ENCODE measurements around the gene RPS6KA3.
A peak's percentile ranks its signal among the peaks of the same experiment; 100 is the strongest.

The RPS6KA3 gene

GRCh38 chrX:20225488-20225833 is 41.2 kb downstream of the RPS6KA3 start:
- TF ChIP-seq SUZ12 (IDR thresholded peaks at IDR 0.05) = no peak
- no peak for TF ChIP-seq BHLHE40 (IDR thresholded peaks at IDR 0.05; ENCODE audit: borderline replicate concordance)
- TF ChIP-seq ELF4 (IDR thresholded peaks at IDR 0.05) = no peak
- ChIA-PET CTCF (no interaction called here), POLR2A (no interaction called here)
- DNase-seq (ENCODE audit: extremely low spot score) = no peak

- ChIA-PET CTCF (no interaction called here), POLR2A (no interaction called here)
- no peak for TF ChIP-seq FOXK2 (IDR thresholded peaks at IDR 0.05)
- no peak for TF ChIP-seq PKNOX1 (IDR thresholded peaks at IDR 0.05)
- no peak for TF ChIP-seq ARNT (IDR thresholded peaks at IDR 0.05)
- no peak for TF ChIP-seq SP1 (IDR thresholded peaks at IDR 0.05)
- no peak for TF ChIP-seq FOXM1 (IDR thresholded peaks at IDR 0.05; ENCODE audit: borderline replicate concordance)
- DNase-seq (ENCODE audit: extremely low spot score) = no peak
Observed at GRCh38 chrX:20224814-20225487, 41.8 kb downstream of the RPS6KA3 start.

GRCh38 chrX:20221902-20222301 is 44.8 kb downstream of the RPS6KA3 start:
- ChIA-PET POLR2A (no interaction called here), CTCF (no interaction called here)
- no peak for DNase-seq (ENCODE audit: extremely low spot score)
- TF ChIP-seq NFRKB (IDR thresholded peaks at IDR 0.05) (no peak), ZNF384 (IDR thresholded peaks at IDR 0.05) (no peak), ELF4 (IDR thresholded peaks at IDR 0.05) (no peak), PKNOX1 (IDR thresholded peaks at IDR 0.05) (no peak), L3MBTL2 (conservative IDR thresholded peaks at IDR 0.05) (no peak), TARDBP (IDR thresholded peaks at IDR 0.05) (no peak), HDGF (IDR thresholded peaks at IDR 0.05; ENCODE audit: borderline replicate concordance) (no peak), SP1 (IDR thresholded peaks at IDR 0.05) (no peak), BHLHE40 (IDR thresholded peaks at IDR 0.05; ENCODE audit: borderline replicate concordance) (no peak), SUZ12 (IDR thresholded peaks at IDR 0.05) (no peak), CTBP1 (IDR thresholded peaks at IDR 0.05; ENCODE audit: borderline replicate concordance) (no peak), LEF1 (IDR thresholded peaks at IDR 0.05; ENCODE audit: borderline replicate concordance) (no peak), ARNT (IDR thresholded peaks at IDR 0.05) (no peak), FOXK2 (IDR thresholded peaks at IDR 0.05) (no peak), FOXM1 (IDR thresholded peaks at IDR 0.05; ENCODE audit: borderline replicate concordance) (no peak), FOXA1 (IDR thresholded peaks at IDR 0.05) (no peak)

- DNase-seq (ENCODE audit: extremely low spot score) = peak; percentile 18
- TF ChIP-seq BHLHE40 (IDR thresholded peaks at IDR 0.05; ENCODE audit: borderline replicate concordance) (no peak), ZNF384 (IDR thresholded peaks at IDR 0.05) (no peak), CTBP1 (IDR thresholded peaks at IDR 0.05; ENCODE audit: borderline replicate concordance) (no peak), FOXM1 (IDR thresholded peaks at IDR 0.05; ENCODE audit: borderline replicate concordance) (no peak), SP1 (IDR thresholded peaks at IDR 0.05) (no peak), L3MBTL2 (conservative IDR thresholded peaks at IDR 0.05) (no peak), LEF1 (IDR thresholded peaks at IDR 0.05; ENCODE audit: borderline replicate concordance) (no peak), ELF4 (IDR thresholded peaks at IDR 0.05) (no peak), FOXK2 (IDR thresholded peaks at IDR 0.05) (no peak), ARNT (IDR thresholded peaks at IDR 0.05) (no peak), NFRKB (IDR thresholded peaks at IDR 0.05) (no peak), FOXA1 (IDR thresholded peaks at IDR 0.05) (no peak), HDGF (IDR thresholded peaks at IDR 0.05; ENCODE audit: borderline replicate concordance) (no peak), TARDBP (IDR thresholded peaks at IDR 0.05) (no peak), PKNOX1 (IDR thresholded peaks at IDR 0.05) (no peak), SUZ12 (IDR thresholded peaks at IDR 0.05) (no peak)
- POLR2A ChIA-PET = no interaction called here
- CTCF ChIA-PET = interaction anchor here (0.7 to 0.9 kb wide), 2 partner anchors 8 to 1183 kb away, joined by 4 to 5 read pairs; no protein-coding TSS in a partner anchor
Observed at GRCh38 chrX:20218836-20219505, 47.7 kb downstream of the RPS6KA3 start.

- ChIA-PET POLR2A (no interaction called here), CTCF (no interaction called here)
- no peak for TF ChIP-seq SP1 (IDR thresholded peaks at IDR 0.05)
- TF ChIP-seq TARDBP (IDR thresholded peaks at IDR 0.05) = no peak
- no peak for TF ChIP-seq L3MBTL2 (conservative IDR thresholded peaks at IDR 0.05)
- TF ChIP-seq HDGF (IDR thresholded peaks at IDR 0.05; ENCODE audit: borderline replicate concordance) = no peak
- no peak for TF ChIP-seq PKNOX1 (IDR thresholded peaks at IDR 0.05)
- TF ChIP-seq FOXA1 (IDR thresholded peaks at IDR 0.05) = no peak
- no peak for TF ChIP-seq CTBP1 (IDR thresholded peaks at IDR 0.05; ENCODE audit: borderline replicate concordance)
- TF ChIP-seq ARNT (IDR thresholded peaks at IDR 0.05) = no peak
- TF ChIP-seq ELF4 (IDR thresholded peaks at IDR 0.05) = no peak
- DNase-seq (ENCODE audit: extremely low spot score) = no peak
Observed at GRCh38 chrX:20217906-20218305, 48.8 kb downstream of the RPS6KA3 start.

- CTCF ChIA-PET = no interaction called here
- TF ChIP-seq ELF4 (IDR thresholded peaks at IDR 0.05) = no peak
- TF ChIP-seq NFRKB (IDR thresholded peaks at IDR 0.05) = no peak
- TF ChIP-seq TARDBP (IDR thresholded peaks at IDR 0.05) = no peak
- no peak for TF ChIP-seq SUZ12 (IDR thresholded peaks at IDR 0.05)
- TF ChIP-seq L3MBTL2 (conservative IDR thresholded peaks at IDR 0.05) = no peak
- TF ChIP-seq ZNF384 (IDR thresholded peaks at IDR 0.05) = no peak
- TF ChIP-seq FOXM1 (IDR thresholded peaks at IDR 0.05; ENCODE audit: borderline replicate concordance) = no peak
- no peak for TF ChIP-seq CTBP1 (IDR thresholded peaks at IDR 0.05; ENCODE audit: borderline replicate concordance)
- TF ChIP-seq SP1 (IDR thresholded peaks at IDR 0.05) = no peak
- TF ChIP-seq PKNOX1 (IDR thresholded peaks at IDR 0.05) = no peak
- no peak for TF ChIP-seq FOXA1 (IDR thresholded peaks at IDR 0.05)
- TF ChIP-seq HDGF (IDR thresholded peaks at IDR 0.05; ENCODE audit: borderline replicate concordance) = no peak
- TF ChIP-seq FOXK2 (IDR thresholded peaks at IDR 0.05) = no peak
- no peak for TF ChIP-seq BHLHE40 (IDR thresholded peaks at IDR 0.05; ENCODE audit: borderline replicate concordance)
- TF ChIP-seq LEF1 (IDR thresholded peaks at IDR 0.05; ENCODE audit: borderline replicate concordance) = no peak
- TF ChIP-seq ARNT (IDR thresholded peaks at IDR 0.05) = no peak
- POLR2A ChIA-PET = no interaction called here
- DNase-seq (ENCODE audit: extremely low spot score) = no peak
Observed at GRCh38 chrX:20217271-20217670, 49.4 kb downstream of the RPS6KA3 start.

Measured in HEK293T (cell line).